ENCODE data around the gene FLNB. TPM values are rescaled to one million over a fixed set of nuclear protein-coding genes. Genes with fewer than 3 reads are reported as not detected.

The FLNB gene
- total and polyA plus RNA-seq, 8 donors = 80.1 to 126 (median 93.3) TPM

DNA sequence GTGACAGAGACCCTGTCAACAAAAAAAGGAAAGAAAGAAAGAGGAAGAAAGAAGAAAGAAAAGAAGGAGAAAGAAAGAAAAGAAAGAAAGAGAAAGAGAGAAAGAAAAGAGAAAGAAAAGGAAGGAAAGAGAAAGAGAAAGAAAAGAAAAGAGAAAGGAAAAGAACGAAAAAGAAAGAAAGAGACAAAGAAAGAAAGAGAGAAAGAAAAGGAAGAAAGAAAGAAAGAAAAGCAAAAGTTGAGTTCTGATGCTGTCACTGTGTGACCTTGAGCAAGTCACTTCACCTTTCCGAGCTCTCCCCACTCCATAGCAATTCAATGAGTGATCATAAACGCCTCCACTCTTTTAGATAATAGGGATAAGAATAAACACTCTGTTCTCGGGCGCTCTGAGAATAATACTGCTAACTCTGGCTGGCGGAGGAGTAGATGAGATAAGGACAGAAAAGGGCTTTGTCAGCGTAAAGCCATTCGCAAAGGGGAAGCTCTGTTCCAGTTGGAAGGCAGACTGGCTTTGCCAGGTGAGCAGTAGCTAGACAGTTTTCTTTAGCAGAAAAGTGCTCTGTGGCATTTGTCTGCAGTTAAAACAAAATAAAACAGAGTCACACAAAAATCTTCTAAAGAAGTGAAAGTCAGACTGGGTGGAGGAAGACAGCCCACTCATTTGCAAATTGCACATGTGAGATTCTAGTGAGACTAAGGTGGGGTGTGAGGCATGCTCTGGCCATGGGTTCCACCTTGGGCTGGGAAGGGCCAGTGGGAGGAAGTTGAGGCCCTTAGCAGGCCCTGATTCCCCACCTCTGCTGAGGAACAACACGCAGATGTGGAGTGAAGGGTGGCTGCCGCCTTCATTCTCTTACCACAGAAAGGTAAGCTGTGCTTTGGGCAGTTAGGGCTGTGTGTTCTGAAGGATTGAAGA, 9.6 kb upstream of the FLNB start:
- no peaks in the 10 kb centered on the region for H3K27me3 ChIP-seq
- H3K9me3 ChIP-seq = no peaks in the 10 kb centered on the region
- TF ChIP-seq, protein P1, sequence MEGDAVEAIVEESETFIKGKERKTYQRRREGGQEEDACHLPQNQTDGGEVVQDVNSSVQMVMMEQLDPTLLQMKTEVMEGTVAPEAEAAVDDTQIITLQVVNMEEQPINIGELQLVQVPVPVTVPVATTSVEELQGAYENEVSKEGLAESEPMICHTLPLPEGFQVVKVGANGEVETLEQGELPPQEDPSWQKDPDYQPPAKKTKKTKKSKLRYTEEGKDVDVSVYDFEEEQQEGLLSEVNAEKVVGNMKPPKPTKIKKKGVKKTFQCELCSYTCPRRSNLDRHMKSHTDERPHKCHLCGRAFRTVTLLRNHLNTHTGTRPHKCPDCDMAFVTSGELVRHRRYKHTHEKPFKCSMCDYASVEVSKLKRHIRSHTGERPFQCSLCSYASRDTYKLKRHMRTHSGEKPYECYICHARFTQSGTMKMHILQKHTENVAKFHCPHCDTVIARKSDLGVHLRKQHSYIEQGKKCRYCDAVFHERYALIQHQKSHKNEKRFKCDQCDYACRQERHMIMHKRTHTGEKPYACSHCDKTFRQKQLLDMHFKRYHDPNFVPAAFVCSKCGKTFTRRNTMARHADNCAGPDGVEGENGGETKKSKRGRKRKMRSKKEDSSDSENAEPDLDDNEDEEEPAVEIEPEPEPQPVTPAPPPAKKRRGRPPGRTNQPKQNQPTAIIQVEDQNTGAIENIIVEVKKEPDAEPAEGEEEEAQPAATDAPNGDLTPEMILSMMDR (IDR thresholded peaks at IDR 0.05) = no peak
- no peaks in the 10 kb centered on the region for H3K36me3 ChIP-seq
- no peak overlapping the region for H3K4me3 ChIP-seq
- DNase-seq (no peak), ATAC-seq (peak; percentile 70)
- peaks cover 0 to 7% of the 10 kb centered on the region in 2 donors for H3K4me1 ChIP-seq
- intact Hi-C loops (cut with DNase I) = no loop called here
- no peak overlapping the region for H3K27ac ChIP-seq

DNA sequence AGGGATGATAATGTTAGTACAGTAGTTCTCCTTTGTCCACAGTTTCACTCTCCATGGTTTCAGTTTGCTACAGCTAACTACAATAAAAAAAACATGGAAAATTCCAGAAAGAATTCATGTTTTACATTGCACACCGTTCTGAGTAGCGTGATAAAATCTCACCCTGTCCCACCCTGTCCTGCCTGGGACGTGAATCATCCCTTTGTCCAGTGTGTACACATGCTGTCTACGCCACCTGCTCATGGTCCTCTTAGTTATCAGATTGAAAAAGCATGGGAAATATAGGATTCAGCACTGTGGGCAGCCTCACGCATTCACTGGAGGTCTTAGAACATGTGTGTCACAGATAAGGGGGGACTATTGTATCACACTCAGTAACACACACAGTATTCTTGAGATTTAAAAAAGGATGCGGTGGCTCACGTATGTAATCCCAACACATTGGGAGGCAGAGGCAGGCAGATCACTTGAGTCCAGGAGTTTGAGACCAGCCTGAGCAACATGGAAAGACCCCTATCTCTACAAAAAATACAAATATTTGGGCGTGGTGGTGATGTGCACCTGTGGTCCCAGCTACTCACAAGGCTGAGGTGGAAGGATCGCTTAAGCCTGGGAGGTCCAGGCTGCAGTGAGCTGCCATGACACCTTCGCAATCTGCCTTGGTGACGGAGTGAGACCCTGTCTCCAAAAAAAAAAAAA, 8.7 kb upstream of the FLNB start:
- TF ChIP-seq, protein P1 (IDR thresholded peaks at IDR 0.05) = no peak
- peaks cover 0 to 7% of the 10 kb centered on the region in 2 donors for H3K4me1 ChIP-seq
- H3K27me3 ChIP-seq = no peaks in the 10 kb centered on the region
- DNase-seq = no peak
- no peak overlapping the region for H3K4me3 ChIP-seq
- peak; percentile 24 for ATAC-seq
- intact Hi-C loops (cut with DNase I) = loop anchor here in 1 of 2 donors (10.0 kb wide), 1 partner anchor 305 kb away; the partner anchor contains the start of genes HTD2 and RPP14
- no peak overlapping the region for H3K27ac ChIP-seq
- H3K9me3 ChIP-seq = no peaks in the 10 kb centered on the region
- no peaks in the 10 kb centered on the region for H3K36me3 ChIP-seq

DNA sequence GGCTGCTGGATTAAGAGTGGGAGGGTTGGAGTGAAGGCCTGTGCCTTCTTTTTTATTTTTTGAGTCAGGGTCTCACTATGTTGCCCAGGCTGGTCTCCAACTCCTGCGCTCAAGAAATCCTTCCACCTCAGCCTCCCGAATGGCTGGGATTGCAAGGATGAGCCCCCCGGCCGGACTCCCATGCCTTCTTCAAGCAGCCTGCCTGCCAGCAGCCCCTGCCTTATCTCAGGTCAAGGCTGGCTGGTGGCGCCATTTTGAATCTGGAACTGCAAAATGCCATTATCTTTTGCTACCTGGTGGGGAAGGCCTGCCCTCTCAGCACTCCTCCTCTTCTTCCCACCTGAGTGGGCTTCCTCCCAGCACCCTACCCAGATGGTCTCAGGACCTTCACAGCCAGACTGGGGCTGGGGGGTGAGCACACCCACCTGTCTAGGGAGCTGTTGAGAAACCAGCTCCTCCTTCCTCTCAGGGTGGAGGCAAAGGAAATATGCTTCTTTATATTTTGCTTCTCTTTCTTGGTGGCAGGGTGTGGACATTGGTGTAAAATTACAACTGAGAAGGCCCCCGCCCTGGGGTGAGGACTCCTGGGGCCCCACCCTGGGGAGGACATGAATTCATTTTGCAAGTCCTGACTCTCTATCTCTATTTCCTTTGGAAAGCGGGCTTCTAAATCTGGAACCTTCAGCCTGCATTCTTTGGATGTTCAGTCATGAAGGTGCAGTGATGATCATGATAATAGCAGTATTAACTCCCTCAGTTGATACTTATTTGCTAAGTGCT, 7.7 kb upstream of the FLNB start:
- Histone ChIP-seq H3K27me3 (no peaks in the 10 kb centered on the region), H3K9me3 (no peaks in the 10 kb centered on the region), H3K27ac (no peak overlapping the region), H3K36me3 (no peaks in the 10 kb centered on the region), H3K4me1 (peaks cover 0 to 7% of the 10 kb centered on the region in 2 donors), H3K4me3 (no peak overlapping the region)
- TF ChIP-seq, protein P1 (IDR thresholded peaks at IDR 0.05) = no peak
- intact Hi-C loops (cut with DNase I) = loop anchor here in 1 of 2 donors (10.0 kb wide), 1 partner anchor 304 kb away; the partner anchor contains the start of genes HTD2 and RPP14
- ATAC-seq (no peak), DNase-seq (no peak)

DNA sequence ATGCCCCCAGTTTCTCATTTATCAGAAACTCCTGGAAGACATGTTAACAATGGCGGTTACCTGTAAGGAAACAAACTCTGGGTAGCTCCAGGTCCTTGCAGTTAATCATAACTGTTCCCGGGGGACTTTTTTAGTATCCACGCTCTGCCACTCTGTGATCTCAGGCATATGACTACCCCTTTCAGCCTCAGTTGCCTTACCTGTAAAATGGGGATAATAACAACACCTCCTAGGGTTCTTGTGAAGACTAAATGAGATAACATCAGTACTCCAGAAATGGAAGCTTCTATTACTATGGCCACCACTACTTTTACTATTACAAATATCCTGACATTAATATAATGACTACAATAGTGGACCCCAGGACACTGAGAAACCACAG, 7.1 kb upstream of the FLNB start:
- Histone ChIP-seq H3K9me3 (no peaks in the 10 kb centered on the region), H3K27me3 (no peaks in the 10 kb centered on the region), H3K4me1 (peaks cover 0 to 7% of the 10 kb centered on the region in 2 donors), H3K36me3 (no peaks in the 10 kb centered on the region), H3K27ac (no peak overlapping the region), H3K4me3 (no peak overlapping the region)
- intact Hi-C loops (cut with DNase I) = loop anchor here in 1 of 2 donors (10.0 kb wide), 1 partner anchor 304 kb away; the partner anchor contains the start of genes HTD2 and RPP14
- ATAC-seq (no peak), DNase-seq (no peak)
- TF ChIP-seq, protein P1 (IDR thresholded peaks at IDR 0.05) = no peak

Measured in left lung (tissue), 10 donors.